CD4-positive, alpha-beta T cell (primary cell): ENCODE data around the gene EVA1A. TPM values are rescaled to one million over a fixed set of nuclear protein-coding genes. Genes with fewer than 3 reads are reported as not detected.

ENCODE experiments used
- ATAC-seq: fragments of 200-7000 bp; cut with Tn5 transposase; one replicate; pipeline ENCODE4 v1.10.0; 2022; ENCODE audit warnings: mild to moderate bottlenecking; ENCODE audit not compliant: poor library complexity
- CTCF ChIA-PET: fragments of 350-600 bp; sonication (Branson Sonifier 250); formaldehyde crosslinking; loops from one replicate; lab custom pipeline; 2021; ENCODE audit warnings: antibody characterized with exemption, inconsistent platforms; lab: Charles Lee
- POLR2A ChIA-PET: fragments of 350-600 bp; sonication (Branson Sonifier 250); formaldehyde crosslinking; loops from one replicate; lab custom pipeline; 2021; ENCODE audit warnings: antibody characterized with exemption, inconsistent platforms; lab: Charles Lee
- DNase-seq, 14 experiments: peaks; one replicate each; pipeline ENCODE4 v3.0.0-alpha.2; 2013 to 2020; ENCODE audit warnings: mixed read lengths in 2 of 14
- H3K27ac ChIP-seq, 2 donors: one replicate each; pipeline versions ENCODE4 v1.5.1 to v1.7.0; 2013; ENCODE audit warnings: low read length in 2 of 2, low read depth in 1 of 2, mild to moderate bottlenecking in 1 of 2
- H3K27me3 ChIP-seq, 2 experiments: 1 replicate in 1 of 2; 2 replicates in 1 of 2; pipeline versions ENCODE4 v1.6.1 to v1.7.0; 2013; ENCODE audit warnings: low read length in 2 of 2, control low read depth in 1 of 2, mild to moderate bottlenecking in 1 of 2, moderate library complexity in 1 of 2; ENCODE audit not compliant: insufficient read depth in 2 of 2, control insufficient read depth in 1 of 2
- H3K36me3 ChIP-seq: one replicate; pipeline ENCODE4 v1.6.1; 2013; ENCODE audit warnings: low read length, control low read depth; ENCODE audit not compliant: insufficient read depth
- H3K4me1 ChIP-seq: one replicate; pipeline ENCODE4 v1.6.1; 2013; ENCODE audit warnings: low read length, control low read depth; ENCODE audit not compliant: insufficient read depth
- H3K4me3 ChIP-seq: one replicate; pipeline ENCODE4 v1.5.1; 2013; ENCODE audit warnings: mild to moderate bottlenecking, low read length, moderate library complexity
- H3K9me3 ChIP-seq, 2 experiments: 1 replicate in 1 of 2; 2 replicates in 1 of 2; pipeline versions ENCODE4 v1.6.1 to v1.7.0; 2013; ENCODE audit warnings: low read length in 2 of 2, mild to moderate bottlenecking in 2 of 2, control low read depth in 1 of 2, moderate library complexity in 1 of 2; ENCODE audit not compliant: control insufficient read depth in 1 of 2, insufficient read depth in 1 of 2
- H3K27ac Mint-ChIP-seq: one replicate; pipeline ENCODE4 v1.8.0; 2020; ENCODE audit warnings: mixed read lengths
- H3K27me3 Mint-ChIP-seq: one replicate; pipeline ENCODE4 v1.8.0; 2021; ENCODE audit warnings: mixed read lengths
- H3K36me3 Mint-ChIP-seq: one replicate; pipeline ENCODE4 v1.8.0; 2021; ENCODE audit warnings: low read depth, mixed read lengths
- H3K4me1 Mint-ChIP-seq: one replicate; pipeline ENCODE4 v1.8.0; 2021; ENCODE audit warnings: low read depth, mixed read lengths
- H3K4me3 Mint-ChIP-seq: one replicate; pipeline ENCODE4 v1.8.0; 2020; ENCODE audit warnings: mild to moderate bottlenecking, mixed read lengths
- H3K9me3 Mint-ChIP-seq: one replicate; pipeline ENCODE4 v1.8.0; 2020; ENCODE audit warnings: mixed read lengths
- CTCF ChIP-seq: fragments of 200-600 bp; IDR thresholded peaks from one replicate; pipeline ENCODE4 v1.8.0; 2022; ENCODE audit warnings: antibody characterized with exemption, mild to moderate bottlenecking
- intact Hi-C, 2 experiments: fragments of 100-400 bp; cut with DNase I in 1 of 2; cut with micrococcal nuclease in 1 of 2; formaldehyde crosslinking; loops; one replicate each; pipeline versions ENCODE4 v1.15.1 to v1.9.0; 2023 to 2025; cut with DNase I, micrococcal nuclease
- total RNA-seq, 174 experiments: library from RNA in 2 of 174; stranded (reverse) in 2 of 174; gene quantifications; one replicate each; pipeline ENCODE4 v1.2.3 and lab custom pipeline; 2021 to 2026

EVA1A gene
- total RNA-seq, 2 experiments from 2014 or later: not detected

- Mint-ChIP-seq H3K27ac (no peak overlapping the region), H3K27me3 (peaks cover 44% of the 10 kb centered on the region), H3K9me3 (no peaks in the 10 kb centered on the region), H3K4me3 (no peak overlapping the region), H3K4me1 (peaks cover 18% of the 10 kb centered on the region), H3K36me3 (no peaks in the 10 kb centered on the region)
- TF ChIP-seq CTCF: no peak
- H3K27ac ChIP-seq: no peak overlapping the region
- no peaks in the 10 kb centered on the region for H3K36me3 ChIP-seq
- intact Hi-C loops: no loop called here
- DNase-seq (no peak), ATAC-seq (no peak)
- CTCF ChIA-PET: no interaction called here
- H3K4me3 ChIP-seq: no peak overlapping the region
- H3K4me1 ChIP-seq: peaks cover 9% of the 10 kb centered on the region
- peaks cover 0 to 7% of the 10 kb centered on the region in 2 experiments for H3K9me3 ChIP-seq
- POLR2A ChIA-PET: no interaction called here
- H3K27me3 ChIP-seq: peaks cover 9 to 35% of the 10 kb centered on the region in 2 experiments
Measured at GRCh38 chr2:75564026-75564688, 3.4 kb upstream of the EVA1A start.

GRCh38 chr2:75563591-75563990, 2.9 kb upstream of the EVA1A start:
- H3K27ac Mint-ChIP-seq: no peak overlapping the region
- intact Hi-C loops: no loop called here
- H3K4me1 ChIP-seq: peaks cover 9% of the 10 kb centered on the region
- H3K4me3 Mint-ChIP-seq: no peak overlapping the region
- ChIA-PET CTCF (no interaction called here), POLR2A (no interaction called here)
- ATAC-seq (peak; percentile 29), DNase-seq (no peak)
- no peak overlapping the region for H3K4me3 ChIP-seq
- H3K36me3 Mint-ChIP-seq: no peaks in the 10 kb centered on the region
- H3K27ac ChIP-seq: no peak overlapping the region
- no peaks in the 10 kb centered on the region for H3K36me3 ChIP-seq
- H3K9me3 ChIP-seq: peaks cover 0 to 7% of the 10 kb centered on the region in 2 experiments
- H3K4me1 Mint-ChIP-seq: peaks cover 19% of the 10 kb centered on the region
- peaks cover 9 to 40% of the 10 kb centered on the region in 2 experiments for H3K27me3 ChIP-seq
- TF ChIP-seq CTCF: no peak
- H3K9me3 Mint-ChIP-seq: no peaks in the 10 kb centered on the region
- peaks cover 46% of the 10 kb centered on the region for H3K27me3 Mint-ChIP-seq

- no peak overlapping the region for H3K27ac ChIP-seq
- peaks cover 9% of the 10 kb centered on the region for H3K4me1 ChIP-seq
- ChIA-PET POLR2A (no interaction called here), CTCF (no interaction called here)
- H3K4me3 ChIP-seq: no peak overlapping the region
- no peak for ATAC-seq
- TF ChIP-seq CTCF: no peak
- H3K27me3 ChIP-seq: peaks cover 9 to 40% of the 10 kb centered on the region in 2 experiments
- no peak for DNase-seq
- H3K36me3 ChIP-seq: no peaks in the 10 kb centered on the region
- Mint-ChIP-seq H3K4me1 (peaks cover 19% of the 10 kb centered on the region), H3K27me3 (peaks cover 50% of the 10 kb centered on the region), H3K27ac (no peak overlapping the region), H3K4me3 (no peak overlapping the region), H3K9me3 (no peaks in the 10 kb centered on the region), H3K36me3 (no peaks in the 10 kb centered on the region)
- H3K9me3 ChIP-seq: peaks cover 0 to 7% of the 10 kb centered on the region in 2 experiments
- intact Hi-C loops: no loop called here
Measured at GRCh38 chr2:75562513-75562864, 1.8 kb upstream of the EVA1A start.
